GM18520 (cell line): ENCODE measurements around the gene LILRB3.
"Not testable (repeated sequence)": the region's sequence is repeated elsewhere in the genome, so short reads cannot be mapped to it uniquely, and the experiment has no call there.

Source experiments
- ATAC-seq: cut with Tn5 transposase; IDR thresholded peaks from one replicate; pipeline ENCODE4 v1.9.1; 2021; ENCODE audit not compliant: unreplicated experiment

Gene LILRB3

DNA sequence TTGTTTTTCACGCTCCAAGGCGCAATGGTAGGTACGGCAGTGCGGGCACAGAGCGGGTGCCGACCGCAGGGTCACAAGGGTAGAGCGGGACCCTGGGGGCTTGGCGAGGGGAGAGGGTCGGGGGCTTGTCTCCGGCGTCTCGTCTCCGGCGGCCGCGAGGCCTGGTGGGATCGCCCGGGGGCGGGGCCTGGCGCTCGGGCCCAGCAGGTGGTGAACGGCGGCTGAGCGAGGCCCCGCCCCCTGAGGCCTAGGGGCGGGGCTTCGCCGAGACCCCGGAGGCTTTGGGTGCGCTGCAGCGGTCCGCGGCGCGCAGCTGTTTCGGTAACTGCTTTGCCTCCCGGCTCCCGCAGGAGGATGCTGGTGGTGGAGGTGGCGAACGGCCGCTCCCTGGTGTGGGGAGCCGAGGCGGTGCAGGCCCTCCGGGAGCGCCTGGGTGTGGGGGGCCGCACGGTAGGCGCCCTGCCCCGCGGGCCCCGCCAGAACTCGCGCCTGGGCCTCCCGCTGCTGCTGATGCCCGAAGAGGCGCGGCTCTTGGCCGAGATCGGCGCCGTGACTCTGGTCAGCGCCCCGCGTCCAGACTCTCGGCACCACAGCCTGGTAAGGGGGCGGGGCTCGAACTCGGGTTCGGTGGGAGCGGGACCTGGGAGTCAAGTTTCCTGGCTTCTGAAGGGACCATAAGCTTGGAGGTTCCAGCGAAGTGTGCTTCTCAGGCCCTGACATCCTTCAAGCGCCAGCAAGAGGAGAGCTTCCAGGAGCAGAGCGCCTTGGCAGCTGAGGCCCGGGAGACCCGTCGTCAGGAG, 31.6 kb downstream of the LILRB3 start, which contains the start of gene TSEN34:
TSS of gene TSEN34 (plus strand) at position 298 of the 800 bp plus-strand sequence. CDS start at position 355, 57 bp downstream.
- peak; percentile 12 for ATAC-seq

DNA sequence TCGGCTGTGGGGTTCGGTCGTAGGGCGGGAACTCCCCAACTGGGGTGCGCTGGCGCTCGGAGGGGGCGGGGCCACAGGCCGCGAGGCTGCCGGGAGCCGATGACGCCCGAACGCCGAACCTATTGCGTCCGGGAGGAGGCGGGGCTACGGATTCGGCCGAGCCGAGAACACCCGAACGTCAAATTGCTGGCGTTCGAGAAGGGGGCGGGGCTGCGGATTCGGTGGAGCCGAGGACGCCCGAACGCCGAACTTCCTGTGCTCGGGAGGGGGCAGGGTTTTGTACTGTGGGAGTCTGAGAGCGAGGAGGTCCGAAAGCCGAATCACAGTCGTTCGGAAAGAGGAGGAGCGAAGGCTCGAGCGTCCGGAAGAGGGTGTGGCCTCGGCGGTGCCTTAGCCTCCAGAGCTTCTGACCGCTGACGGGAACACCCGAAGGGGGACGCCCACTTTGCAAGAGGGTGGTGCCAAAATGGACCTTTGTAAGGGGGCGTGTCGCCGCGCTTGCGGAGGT, 32.2 kb downstream of the LILRB3 start:
- ATAC-seq = peak; percentile 38

DNA sequence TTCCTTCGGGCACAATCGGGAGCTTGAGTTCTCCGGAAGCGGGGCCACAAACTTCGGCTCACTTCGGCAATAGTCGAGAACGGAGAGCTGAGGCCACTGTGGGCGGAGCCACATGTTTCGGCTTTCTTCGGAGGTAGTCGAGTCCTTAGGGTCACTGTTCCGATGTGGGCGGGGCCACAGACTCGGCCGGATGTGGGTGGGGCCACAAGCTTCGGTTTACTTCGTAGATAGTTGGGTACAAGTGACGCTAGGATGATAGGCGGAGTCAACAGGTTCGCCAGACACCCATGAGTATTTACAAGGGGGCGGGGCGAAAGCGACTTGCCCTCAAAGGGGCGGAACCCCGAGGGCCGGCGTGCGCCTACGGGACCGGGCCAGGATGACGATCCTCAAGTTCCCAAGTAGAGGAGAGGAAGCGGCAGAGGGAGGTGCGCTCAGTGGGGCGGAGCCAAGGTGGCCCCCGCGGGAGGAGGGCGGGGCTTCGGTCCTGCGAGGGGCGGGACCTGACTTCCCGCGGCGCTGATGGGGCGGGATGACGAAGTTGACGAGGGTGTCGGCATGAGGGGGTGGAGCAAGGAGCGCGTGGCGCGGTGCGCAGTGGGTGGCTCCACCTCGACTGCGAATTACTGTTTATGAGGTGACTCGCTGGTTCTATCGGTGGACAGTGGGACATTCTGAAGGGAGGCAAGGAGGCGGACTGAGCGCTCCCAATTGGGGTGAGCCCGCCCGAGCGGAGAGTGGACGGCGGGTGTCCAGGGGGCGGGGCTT, 32.9 kb downstream of the LILRB3 start:
- ATAC-seq = peak; percentile 34

DNA sequence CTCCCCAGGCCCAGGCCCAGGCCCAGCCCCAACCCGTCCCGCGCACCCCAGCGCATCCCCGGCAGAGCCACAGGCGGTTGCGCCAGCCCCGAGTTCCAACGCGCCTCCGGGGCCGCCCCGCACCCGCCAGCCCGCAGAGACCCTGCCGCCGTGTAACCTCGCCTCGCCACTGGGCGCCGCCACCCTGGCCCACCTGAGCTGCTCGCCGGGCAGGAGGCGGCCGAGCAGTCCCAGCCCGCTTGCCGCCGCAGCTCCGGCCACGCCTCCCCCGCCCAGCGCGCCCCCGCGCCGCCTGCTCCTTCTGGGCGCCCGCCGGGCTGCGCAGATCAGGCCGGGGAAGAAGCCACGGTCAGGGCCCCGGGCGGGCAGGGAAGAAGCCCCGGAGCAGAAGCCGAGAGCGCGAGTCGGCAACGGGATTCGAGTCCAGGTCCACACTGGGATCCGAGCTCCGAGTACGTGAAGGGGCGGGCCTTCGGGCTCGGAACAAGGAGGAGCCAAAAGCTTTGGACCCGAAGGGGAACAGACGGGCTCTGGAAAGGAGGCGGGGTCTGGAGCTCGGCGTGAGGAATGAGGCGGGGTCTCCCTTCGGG, 33.6 kb downstream of the LILRB3 start, which contains the start of gene MBOAT7:
TSS of gene MBOAT7 (minus strand) at position 436 of the 590 bp plus-strand sequence. CDS start 1,072 bp downstream, outside the sequence.
- ATAC-seq = peak; percentile 11

DNA sequence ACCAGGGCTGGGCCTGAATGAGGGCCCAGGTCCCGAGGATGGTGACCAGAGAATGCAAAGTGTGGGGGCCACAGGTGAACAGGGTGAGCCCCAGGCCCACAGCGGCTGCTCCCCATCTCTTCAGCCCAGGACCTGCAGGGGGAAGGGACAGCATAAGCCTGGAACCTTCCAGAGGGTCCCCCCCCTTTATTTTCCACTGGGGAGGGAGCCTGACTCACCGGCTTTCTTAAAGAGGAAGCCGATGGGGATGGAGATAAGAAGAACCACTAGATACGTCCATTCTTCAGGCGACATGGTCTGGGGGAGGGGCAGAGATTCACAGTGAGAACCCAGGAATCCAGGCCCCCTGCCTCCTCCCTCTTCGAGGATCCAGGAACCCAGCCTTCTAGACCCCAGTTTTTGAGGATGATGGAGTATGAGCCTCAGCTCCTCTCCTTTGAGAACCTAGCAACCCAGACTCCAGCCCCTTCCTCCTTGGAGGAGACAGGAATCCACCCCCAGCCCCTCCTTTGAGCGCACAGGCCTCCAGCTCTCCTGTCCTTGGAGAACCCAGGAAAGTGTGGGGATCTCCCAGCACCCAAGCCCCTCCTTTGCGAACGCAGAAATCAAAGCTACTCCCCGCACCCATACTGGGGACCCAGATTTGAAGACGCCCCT, 34.5 kb downstream of the LILRB3 start:
- ATAC-seq = no peak

DNA sequence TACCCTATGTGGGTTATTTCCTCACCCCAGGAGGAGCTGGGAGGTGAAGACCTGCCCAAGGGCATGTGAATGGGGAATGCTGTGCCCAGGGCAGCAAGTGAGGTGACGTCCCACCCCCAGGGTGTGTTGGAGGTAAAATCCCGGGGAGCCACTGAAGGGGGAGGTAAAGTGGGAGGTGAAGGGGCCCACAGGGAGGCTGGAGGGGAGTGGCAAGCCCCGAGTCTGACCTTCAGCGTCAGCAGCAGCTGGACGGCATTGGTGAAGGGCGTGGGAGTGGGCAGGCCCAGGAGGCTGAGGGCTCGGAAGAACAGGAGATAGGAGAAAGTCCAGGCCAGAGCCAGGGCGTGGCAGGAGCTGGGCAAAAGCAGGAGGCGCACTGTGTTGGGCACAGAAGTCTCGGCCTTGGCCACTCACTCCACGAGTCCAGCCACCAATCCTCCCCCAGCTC, 35.8 kb downstream of the LILRB3 start:
- ATAC-seq = no peak

GRCh38 chr19:54186351-54186750, 36.5 kb downstream of the LILRB3 start:
- no peak for ATAC-seq

GRCh38 chr19:54183431-54183830, 39.4 kb downstream of the LILRB3 start:
- no peak for ATAC-seq

- not testable (repeated sequence) for ATAC-seq
These were observed 40.9 kb downstream of the LILRB3 start for GRCh38 chr19:54181894-54182293.

DNA sequence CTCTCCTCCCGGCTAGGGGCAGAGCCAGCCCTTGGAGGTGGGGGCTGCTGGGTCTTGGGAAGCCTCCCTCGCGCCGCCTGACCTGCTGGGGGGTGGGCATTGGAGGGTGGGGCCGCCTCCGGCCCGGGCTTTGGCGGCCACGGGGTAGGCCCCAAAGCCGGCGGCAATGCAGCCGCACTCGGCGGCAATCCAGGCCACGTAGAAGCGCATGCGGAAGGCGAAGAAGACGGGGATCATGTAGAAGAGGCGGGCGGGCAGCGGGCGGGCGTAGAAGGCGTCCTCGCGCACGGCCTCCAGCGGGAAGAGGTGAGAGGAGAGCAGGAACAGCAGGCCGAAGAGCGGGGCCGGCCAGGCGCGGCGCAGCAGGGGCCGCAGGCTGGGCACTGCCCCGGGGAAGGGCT, 42.1 kb downstream of the LILRB3 start:
- no peak for ATAC-seq

GRCh38 chr19:54179921-54180461, 42.8 kb downstream of the LILRB3 start:
- ATAC-seq = no peak

GRCh38 chr19:54179262-54179852, 43.5 kb downstream of the LILRB3 start:
- ATAC-seq = no peak

- ATAC-seq = no peak
These were observed 44.1 kb downstream of the LILRB3 start for GRCh38 chr19:54178581-54179261.

GRCh38 chr19:54173951-54174834, 48.6 kb downstream of the LILRB3 start:
- ATAC-seq = no peak

DNA sequence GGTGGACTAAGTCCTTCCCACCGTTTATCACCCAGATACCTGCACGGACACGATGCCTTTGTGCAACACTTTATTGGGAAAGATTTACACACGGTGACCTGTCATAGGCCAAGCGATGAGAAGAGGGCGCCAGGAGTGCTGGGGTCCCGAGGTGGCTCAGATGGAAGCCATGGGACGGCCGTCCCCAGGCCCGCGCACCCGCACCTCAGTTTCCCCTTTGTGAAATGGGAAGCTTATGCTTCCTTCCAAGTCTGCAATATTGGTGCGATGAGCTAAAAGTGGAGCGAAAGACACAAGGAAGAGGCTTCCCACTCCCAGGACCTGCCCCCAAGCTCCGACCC, 49.5 kb downstream of the LILRB3 start:
- no peak for ATAC-seq

GRCh38 chr19:54172471-54173358, 50.1 kb downstream of the LILRB3 start, which contains the start of gene TMC4:
TMC4 (minus strand) TSS chr19:54173160; CDS start chr19:54173117, 43 bp downstream.
- ATAC-seq = no peak

DNA sequence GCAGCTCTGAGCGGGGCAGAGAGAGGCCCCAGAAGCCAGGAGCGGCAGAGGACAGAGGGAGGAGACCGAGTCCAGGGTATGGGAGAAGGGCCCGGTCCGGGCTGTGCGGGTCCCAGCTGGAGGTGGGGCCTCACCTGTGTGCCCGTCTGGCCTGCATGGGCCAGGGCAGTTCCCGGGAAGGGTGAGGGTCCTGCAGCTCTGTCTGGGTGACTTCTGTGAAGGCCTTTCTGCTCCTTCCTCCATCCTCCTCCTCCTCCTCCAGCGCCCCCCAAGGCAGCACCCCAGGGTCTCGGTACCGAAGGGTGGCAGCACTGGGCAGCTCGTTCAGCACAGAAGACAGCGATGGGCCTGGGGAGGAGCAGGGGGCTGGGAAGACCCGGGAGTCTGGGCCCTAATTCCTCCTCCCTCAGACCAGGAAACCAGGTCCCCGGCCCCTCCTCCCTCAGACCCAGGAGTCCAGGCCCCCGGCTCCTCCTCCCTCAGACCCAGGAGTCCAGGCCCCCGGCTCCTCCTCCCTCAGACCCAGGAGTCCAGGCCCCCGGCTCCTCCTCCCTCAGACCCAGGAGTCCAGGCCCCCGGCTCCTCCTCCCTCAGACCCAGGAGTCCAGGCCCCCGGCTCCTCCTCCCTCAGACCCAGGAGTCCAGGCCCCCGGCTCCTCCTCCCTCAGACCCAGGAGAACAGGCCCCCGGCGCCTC, 50.9 kb downstream of the LILRB3 start:
- ATAC-seq = not testable (repeated sequence)
